ENCODE results near the gene CUTC. TPM values are rescaled to one million over a fixed set of nuclear protein-coding genes. Genes with fewer than 3 reads are reported as not detected.
"Not testable (repeated sequence)": the region's sequence is repeated elsewhere in the genome, so short reads cannot be mapped to it uniquely, and the experiment has no call there.

The CUTC gene
- total RNA-seq, 4 donors from 2014 or later = 10.3 to 27.4 (median 15.1) TPM

DNA sequence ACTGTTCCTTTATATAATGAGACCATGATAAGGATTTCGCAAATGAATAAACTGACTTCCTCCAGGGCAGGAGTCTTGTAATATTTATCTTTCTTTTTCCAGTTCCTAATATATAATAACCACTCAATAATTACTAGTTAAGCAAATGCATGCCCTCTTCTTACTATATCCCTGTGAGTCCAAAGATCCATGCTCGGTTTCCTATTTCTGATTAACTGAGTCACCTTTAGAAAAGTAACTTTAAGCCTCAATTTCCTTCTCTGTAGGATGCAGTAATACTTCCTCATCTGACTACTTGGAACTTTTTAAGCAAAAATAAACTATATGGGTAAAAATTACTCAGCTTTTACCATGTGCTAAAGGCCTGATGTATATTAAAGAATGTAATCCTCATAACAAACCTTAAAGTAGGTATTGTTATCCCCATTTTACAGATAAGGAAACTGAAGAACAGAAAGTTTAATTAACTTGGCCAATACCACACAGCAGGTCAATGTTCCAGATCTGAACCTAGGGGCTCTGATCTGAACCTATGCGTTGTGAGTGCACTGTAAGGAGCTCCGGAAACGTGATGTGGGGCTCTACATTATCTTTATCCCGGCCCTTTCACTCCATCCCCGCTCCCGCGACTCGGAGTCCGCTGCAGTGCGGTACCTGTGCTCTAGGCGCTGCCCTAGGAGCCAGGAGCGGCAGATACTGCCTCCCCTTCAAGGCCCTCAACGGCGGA is 565 bp upstream of the CUTC start:
- Histone ChIP-seq H3K9me3 (no peaks in the 10 kb centered on the region), H3K4me1 (peaks cover 26% of the 10 kb centered on the region), H3K27me3 (no peaks in the 10 kb centered on the region), H3K36me3 (peaks cover 23% of the 10 kb centered on the region), H3K4me3 (peak overlapping the region; percentile 73), H3K27ac (peak overlapping the region; percentile 94)
- 6% methylated on average over 16 of the region's 16 CpGs for WGBS
- no peak for DNase-seq (ENCODE audit: low spot score in 2 of 2)
- TF ChIP-seq, protein P1, sequence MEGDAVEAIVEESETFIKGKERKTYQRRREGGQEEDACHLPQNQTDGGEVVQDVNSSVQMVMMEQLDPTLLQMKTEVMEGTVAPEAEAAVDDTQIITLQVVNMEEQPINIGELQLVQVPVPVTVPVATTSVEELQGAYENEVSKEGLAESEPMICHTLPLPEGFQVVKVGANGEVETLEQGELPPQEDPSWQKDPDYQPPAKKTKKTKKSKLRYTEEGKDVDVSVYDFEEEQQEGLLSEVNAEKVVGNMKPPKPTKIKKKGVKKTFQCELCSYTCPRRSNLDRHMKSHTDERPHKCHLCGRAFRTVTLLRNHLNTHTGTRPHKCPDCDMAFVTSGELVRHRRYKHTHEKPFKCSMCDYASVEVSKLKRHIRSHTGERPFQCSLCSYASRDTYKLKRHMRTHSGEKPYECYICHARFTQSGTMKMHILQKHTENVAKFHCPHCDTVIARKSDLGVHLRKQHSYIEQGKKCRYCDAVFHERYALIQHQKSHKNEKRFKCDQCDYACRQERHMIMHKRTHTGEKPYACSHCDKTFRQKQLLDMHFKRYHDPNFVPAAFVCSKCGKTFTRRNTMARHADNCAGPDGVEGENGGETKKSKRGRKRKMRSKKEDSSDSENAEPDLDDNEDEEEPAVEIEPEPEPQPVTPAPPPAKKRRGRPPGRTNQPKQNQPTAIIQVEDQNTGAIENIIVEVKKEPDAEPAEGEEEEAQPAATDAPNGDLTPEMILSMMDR (IDR thresholded peaks at IDR 0.05) = peak in 1 of 2 donors; percentile 27
- TF ChIP-seq EP300 (IDR thresholded peaks at IDR 0.05) = no peak

DNA sequence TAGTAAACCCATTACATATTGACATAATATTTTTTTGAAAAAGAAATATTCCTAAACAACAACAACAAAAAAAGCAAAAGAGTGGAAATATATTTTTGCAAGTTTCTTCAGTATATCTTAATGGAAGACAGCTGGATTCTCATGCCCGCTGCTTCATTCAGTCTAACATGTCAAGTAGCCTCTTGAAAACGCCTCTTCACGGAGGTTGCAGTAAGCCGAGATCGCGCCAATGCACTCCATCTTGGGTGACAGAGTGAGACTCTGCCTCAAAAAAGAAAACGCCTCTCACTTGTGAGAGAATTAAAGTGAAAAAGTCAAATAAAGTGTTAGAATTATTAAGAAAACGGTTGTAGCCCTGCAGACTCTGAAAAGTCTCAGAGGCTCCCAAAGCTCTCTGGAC is 1.3 kb downstream of the CUTC start:
- Histone ChIP-seq H3K27ac (no peak overlapping the region), H3K4me3 (peak overlapping the region; percentile 73), H3K27me3 (no peaks in the 10 kb centered on the region), H3K4me1 (peaks cover 26% of the 10 kb centered on the region), H3K9me3 (no peaks in the 10 kb centered on the region), H3K36me3 (peaks cover 24% of the 10 kb centered on the region)
- DNase-seq (ENCODE audit: low spot score in 2 of 2) = no peak
- TF ChIP-seq POLR2AphosphoS5 (IDR thresholded peaks at IDR 0.05) = no peak
- TF ChIP-seq EP300 (IDR thresholded peaks at IDR 0.05) = no peak
- TF ChIP-seq, protein P1 (IDR thresholded peaks at IDR 0.05) = no peak
- no peak for TF ChIP-seq POLR2A (IDR thresholded peaks at IDR 0.05)
- 78% methylated on average over 8 of the region's 8 CpGs for WGBS

DNA sequence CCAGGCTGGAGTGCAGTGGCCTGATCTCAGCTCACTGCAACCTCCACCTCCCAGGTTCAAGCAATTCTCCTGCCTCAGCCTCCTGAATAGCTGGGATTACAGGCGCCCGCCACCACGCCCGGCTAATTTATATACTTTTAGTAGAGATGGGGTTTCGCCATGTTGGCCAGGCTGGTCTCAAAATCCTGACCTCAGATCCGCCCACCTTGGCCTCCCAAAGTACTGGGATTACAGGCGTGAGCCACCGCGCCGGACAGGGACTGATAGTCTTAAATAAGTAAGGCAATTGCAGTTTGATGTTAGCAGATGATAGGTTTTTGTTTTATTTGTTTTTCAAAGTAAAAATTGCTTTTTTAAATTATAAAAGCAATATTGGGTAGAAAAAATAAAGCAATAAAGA is 2.1 kb downstream of the CUTC start:
- H3K36me3 ChIP-seq = peaks cover 26% of the 10 kb centered on the region
- H3K4me3 ChIP-seq = peak overlapping the region; percentile 73
- H3K9me3 ChIP-seq; DNase-seq (ENCODE audit: low spot score in 2 of 2); H3K27me3 ChIP-seq; H3K27ac ChIP-seq: not testable (repeated sequence)
- 96% methylated on average over 10 of the region's 10 CpGs for WGBS
- H3K4me1 ChIP-seq = peaks cover 26% of the 10 kb centered on the region

DNA sequence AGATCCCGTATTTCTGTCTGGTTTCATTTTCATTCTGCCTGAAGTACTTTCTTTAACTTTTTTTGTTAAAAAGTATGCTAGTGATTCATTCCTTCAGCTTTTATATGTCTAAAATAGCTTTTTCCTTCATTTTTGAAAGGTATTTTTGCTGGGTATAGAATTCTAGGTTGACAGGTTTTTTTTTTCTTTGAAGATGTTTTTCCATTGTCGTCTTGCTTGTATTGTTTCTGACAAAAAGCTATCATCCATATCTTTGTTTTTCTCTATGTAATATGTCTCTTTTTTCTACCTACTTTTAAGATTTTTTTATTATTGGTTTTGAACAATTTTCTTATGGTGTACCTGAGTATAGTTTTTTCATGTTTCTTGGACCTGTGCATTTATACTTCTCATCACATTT is 8.2 kb downstream of the CUTC start:
- WGBS = 97% methylated on average over 2 of the region's 2 CpGs

DNA sequence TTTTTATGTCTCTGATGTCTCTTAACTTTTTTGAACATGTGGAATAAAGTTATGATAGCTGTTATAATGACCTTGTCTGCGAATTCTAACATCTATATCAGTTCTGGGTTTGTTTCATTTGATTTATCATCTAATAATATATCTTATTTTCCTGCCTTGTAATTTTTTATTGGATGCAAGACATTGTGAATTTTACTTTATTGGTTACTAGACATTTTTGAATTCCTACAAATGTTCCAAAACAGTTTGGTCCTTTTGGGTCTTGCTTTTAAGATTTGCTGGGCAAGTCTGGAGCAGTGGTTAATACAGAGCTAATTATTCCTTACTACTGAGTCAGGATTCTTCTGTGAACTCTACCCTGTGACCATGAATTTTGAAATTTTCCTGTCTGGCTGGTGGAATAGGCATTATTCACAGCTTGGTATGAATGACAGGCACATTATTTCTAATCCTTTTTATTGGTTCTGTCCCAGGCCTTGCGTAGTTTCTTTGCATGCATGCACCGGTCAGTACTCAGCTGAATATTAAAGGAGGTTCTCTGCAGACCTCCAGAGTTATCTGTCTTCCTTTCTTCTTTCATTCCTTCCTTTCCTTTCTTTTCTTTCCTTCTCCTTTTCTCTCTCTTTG is 9.0 kb downstream of the CUTC start:
- no peaks in the 10 kb centered on the region for H3K9me3 ChIP-seq
- no peak overlapping the region for H3K4me3 ChIP-seq
- peaks cover 95% of the 10 kb centered on the region for H3K36me3 ChIP-seq
- no peak overlapping the region for H3K27ac ChIP-seq
- H3K4me1 ChIP-seq = no peaks in the 10 kb centered on the region
- no peak for DNase-seq (ENCODE audit: low spot score in 2 of 2)
- no peaks in the 10 kb centered on the region for H3K27me3 ChIP-seq
- TF ChIP-seq POLR2A (IDR thresholded peaks at IDR 0.05) (no peak), POLR2AphosphoS5 (IDR thresholded peaks at IDR 0.05) (no peak), EP300 (IDR thresholded peaks at IDR 0.05) (no peak)
- TF ChIP-seq, protein P1 (IDR thresholded peaks at IDR 0.05) = no peak
- WGBS = 98% methylated on average over 3 of the region's 3 CpGs

More for the DNA sequence above, 8.2 kb downstream of the CUTC start:
- Histone ChIP-seq H3K9me3 (no peaks in the 10 kb centered on the region), H3K4me3 (no peak overlapping the region), H3K4me1 (no peaks in the 10 kb centered on the region), H3K27me3 (no peaks in the 10 kb centered on the region), H3K27ac (no peak overlapping the region), H3K36me3 (peaks cover 87% of the 10 kb centered on the region)
- DNase-seq (ENCODE audit: low spot score in 2 of 2) = no peak
- TF ChIP-seq POLR2A (IDR thresholded peaks at IDR 0.05) = no peak
- TF ChIP-seq, protein P1 (IDR thresholded peaks at IDR 0.05) = no peak
- no peak for TF ChIP-seq EP300 (IDR thresholded peaks at IDR 0.05)
- TF ChIP-seq POLR2AphosphoS5 (IDR thresholded peaks at IDR 0.05) = no peak

Data from suprapubic skin (tissue), 4 donors.